NCI-H187 (cell line): Measurements from ENCODE around the gene KRTAP4-8.
"Not testable (repeated sequence)": the region's sequence is repeated elsewhere in the genome, so short reads cannot be mapped to it uniquely, and the experiment has no call there.

Experiments used
- DNase-seq, 2 experiments: peaks; one replicate each; lab custom pipeline; 2025; lab: John Stamatoyannopoulos, UW

The KRTAP4-8 gene

DNA sequence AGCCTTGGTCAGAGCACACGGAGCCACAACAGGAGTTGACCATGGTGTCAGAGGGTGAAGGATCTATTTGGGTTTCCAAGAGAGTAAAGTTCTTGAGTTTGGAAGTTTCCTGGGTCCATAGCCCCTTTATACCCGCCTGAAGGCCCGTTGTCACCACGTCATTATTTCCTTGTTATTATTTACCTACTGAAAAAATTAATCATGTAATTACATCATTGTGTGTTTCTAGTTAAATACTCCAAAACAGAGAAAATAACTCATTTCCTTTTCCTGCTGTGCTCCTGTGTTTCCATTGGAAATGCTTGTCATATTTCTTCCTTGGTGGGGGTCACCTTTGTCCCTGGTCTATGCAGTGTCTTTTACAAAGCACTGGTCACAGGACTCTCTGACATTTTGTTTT lies at the start of gene KRTAP4-8:
KRTAP4-8 (minus strand) TSS at position 101 of the 400 bp plus-strand sequence; CDS start at position 43, 58 bp downstream.
- no peak for DNase-seq

DNA sequence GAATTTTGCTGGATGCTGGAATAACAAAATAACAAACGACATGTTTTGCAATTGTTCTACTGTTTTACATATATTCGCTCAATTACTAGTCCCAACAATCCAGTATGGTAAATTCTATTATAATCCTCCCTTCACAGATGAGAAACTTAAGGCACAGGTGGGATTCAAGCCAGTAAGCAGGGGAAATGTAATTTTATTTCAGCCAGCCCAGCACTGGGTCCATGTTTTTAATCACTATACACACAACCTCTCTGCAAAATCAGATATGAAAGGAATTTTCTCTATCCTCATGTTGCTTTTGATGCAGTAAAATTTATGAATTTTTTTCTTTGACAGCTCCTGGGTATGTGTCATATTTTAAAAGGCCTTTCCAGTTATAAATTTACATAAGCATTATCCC lies 47.3 kb upstream of the KRTAP4-8 start:
- DNase-seq: no peak

DNA sequence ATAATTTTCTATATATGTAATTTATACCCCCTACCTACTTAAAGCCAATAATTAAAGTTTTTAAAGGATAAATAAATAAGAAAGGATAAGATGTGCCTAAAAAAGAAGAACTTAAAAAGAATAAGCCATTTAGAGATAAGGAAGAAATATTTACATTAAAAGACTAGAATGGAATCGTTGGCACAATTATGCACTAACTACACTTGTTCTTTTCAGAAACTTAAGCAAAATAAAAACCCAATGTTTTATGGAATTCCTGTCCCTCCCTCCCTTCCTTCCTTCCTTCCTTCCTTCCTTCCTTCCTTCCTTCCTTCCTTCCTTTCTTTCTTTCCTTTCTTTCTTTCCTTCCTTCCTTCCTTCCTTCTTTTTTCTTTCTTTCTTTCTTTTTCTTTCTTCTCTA lies 46.9 kb upstream of the KRTAP4-8 start:
- DNase-seq: no peak

DNA sequence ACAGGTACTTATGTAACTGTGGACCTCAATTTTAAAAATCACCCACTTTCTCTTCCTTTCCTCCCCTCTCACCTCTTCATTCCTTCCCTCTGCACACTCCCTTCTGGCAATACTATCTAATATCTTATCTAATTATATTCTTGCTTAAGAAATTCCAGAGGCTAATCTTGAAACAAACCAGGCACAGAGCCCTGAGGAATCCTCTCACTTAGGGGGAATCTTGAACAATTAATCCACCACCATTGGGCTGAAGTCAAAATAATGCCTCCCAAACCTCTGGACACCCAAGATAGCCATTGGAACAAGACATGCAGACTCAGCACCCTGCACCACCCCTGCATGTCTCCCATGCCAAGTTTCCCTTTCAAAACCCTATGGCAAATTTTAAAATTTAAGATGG lies 43.4 kb upstream of the KRTAP4-8 start:
- no peak for DNase-seq

DNA sequence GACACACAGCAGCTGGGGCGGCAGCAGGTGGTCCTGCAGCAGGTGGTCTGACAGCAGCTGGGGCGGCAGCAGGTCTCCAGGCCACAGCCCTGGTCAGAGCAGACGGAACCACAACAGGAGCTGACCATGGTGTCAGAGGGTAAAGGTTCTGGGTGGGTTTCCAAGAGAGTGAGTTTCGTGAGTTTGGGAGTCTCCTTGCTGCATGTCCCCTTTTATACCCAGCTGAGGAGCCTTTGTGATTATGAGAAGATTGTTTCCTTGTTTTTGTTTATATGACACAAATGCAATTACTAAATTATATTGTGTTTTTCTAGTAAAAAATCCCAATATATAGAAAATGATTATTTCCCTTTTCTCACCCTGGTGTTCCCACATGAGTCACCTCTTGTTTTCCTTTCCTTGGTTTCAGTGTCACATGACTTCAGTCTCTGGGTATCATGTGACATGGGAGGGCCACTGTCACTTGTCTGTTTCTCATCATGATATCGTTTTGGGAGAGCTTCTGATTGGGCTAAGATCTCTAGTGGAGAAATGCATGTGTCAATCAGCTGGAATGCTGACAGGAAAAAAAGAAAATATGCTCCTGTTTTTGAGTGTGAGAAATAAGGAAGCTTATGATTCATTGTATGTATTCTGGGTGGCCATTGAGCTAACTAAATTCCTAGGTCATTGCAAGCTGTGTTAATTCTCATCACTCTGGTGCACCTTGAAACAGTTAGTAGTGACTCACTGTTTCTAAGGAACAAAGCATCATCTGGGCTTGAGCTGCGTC lies 42.6 kb upstream of the KRTAP4-8 start, which contains the start of gene KRTAP4-6:
KRTAP4-6 (minus strand) TSS at position 185 of the 772 bp plus-strand sequence; CDS start at position 128, 57 bp downstream.
- no peak for DNase-seq

DNA sequence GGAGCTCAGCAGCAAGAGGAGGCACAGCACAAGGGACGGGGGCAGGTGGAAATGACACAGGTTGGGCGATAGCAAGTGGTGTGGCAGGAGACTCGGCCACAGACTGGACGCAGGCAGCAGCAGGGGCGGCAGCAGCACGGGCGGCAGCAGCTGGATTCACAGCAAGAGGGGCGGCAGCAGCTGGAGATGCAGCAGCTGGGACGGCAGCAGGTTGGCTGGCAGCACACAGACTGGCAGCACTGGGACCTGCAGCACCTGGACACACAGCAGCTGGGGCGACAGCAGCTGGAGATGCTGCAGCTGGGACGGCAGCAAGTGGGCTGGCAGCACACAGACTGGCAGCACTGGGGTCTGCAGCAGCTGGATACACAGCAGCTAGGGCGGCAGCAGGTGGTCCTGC lies 41.9 kb upstream of the KRTAP4-8 start:
- DNase-seq: not testable (repeated sequence)

DNA sequence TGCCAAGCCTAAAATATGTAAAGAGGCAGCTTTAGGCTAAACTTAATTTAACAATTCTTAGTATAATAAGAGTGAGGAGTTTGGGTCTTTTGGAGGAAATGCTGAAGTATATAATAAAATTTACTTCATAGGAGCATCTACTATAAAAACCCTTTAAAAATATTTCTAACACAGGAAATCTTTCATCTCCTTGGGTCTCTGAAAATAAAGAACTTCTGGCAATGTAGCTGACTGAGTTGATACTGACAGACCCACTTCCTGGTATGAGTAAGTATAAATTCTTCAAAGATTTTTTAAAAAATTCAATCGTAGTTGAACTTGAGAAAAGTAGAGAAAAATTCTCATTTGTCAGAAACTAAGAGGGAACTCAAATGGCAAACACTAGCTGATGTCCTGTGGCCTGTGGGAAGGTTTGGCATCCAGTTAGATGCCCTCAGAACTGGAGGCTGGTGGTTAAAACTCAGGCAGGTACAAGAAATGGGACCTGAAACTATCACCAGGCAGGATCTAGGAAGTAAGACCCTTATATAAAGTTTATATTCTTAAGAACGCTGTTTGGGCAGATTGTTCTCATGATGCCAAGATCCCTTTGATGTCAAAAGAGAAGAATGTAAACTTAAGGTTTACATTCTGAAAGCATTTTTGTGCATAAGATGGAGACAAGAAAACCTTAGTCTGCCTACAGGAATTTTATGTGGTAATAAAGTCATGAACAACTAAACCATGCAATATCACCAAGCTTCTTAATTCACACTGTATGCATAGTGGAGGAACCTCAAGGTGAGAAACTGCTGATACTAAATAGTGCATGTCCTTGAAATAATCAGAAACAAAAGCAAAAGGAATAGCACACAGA lies 36.2 kb upstream of the KRTAP4-8 start:
- DNase-seq: no peak

DNA sequence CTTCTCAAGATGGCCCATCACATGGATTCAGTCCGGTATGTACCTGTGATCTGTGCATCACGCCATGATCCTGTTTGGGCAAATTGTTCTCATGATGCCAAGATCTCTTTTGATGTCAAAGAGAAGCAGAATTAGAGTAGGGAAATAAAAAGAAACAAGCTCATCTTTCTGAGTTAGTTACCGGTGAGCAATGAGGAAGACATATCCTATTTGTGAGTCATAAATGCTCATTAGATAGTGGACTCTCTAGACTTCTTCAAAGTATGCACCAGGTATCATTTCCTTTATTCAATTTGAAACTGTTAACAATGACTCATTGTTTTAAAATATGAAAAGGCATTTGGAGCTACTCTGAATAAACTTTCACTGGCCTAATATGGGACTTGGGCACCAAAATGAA lies 34.0 kb upstream of the KRTAP4-8 start:
- DNase-seq: no peak

DNA sequence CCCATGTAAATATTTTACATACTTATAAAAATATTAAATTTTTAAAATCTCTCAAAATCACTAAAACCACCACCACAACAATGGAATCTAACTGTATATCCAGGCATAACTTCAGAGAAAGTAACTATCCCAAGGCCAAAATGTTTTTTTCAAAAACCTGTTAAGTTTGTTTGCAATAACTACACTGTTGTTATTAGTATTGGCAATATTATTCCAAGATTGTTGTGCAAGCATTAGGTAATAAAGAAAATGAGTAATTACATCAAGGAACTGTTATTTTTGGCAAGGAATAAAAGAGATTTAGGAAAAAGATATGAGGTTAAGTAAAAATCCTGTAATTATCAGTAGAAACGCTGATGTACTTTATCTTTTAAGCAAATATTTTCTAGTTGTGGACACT lies 29.4 kb upstream of the KRTAP4-8 start:
- DNase-seq: no peak

DNA sequence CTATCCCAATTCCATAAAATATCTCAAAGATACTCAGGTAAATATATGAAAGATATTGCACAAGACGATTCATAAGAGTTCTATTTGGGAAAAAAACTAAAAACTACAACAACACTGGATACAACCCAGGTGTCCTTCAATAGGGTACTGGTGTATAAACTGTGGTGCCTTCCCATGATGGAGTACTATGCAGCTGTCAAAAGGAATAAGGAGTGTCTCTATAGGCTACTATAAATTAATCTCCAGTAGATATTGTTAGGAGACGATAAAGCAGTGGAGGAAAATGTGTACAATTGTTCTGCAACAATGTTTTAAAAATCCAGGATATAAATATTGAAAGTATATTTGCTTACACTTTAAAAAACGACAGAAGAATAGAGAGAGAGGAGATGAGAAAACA lies 28.5 kb upstream of the KRTAP4-8 start:
- DNase-seq: no peak

DNA sequence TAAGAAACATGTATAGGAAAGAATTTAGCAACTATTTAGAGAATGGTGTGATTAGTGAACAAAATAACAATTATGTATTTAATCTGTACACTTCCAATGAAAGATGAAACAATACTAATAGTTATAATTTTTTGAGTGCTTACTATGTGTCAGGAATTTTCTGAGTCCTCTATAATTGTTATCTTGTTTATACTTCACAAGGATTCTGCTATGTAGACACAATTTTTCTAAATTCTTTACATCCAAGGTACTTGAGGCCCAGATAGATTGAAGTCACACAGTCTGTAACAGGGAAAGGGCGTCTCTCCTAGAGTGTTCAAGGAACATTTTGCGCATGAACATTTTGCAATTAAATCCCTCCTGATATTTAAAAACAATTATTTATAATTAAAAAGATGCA lies 27.1 kb upstream of the KRTAP4-8 start:
- DNase-seq: no peak

DNA sequence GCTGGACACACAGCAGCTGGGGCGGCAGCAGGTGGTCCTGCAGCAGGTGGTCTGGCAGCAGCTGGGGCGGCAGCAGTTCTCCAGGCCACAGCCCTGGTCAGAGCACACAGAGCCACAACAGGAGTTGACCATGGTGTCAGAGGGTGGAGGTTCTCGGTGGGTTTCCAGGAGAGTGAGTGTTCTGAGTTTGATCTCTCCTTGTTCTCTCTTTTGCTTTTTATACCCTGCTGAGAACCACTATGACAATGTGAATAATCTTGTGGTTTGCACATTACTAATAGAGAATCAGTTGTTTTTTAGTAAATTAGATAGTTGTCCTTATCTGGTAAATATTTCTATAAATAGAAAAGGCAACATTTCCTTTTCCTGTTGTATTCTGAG lies 26.0 kb upstream of the KRTAP4-8 start, which contains the start of gene KRTAP4-12:
KRTAP4-12 (minus strand) TSS at position 192 of the 381 bp plus-strand sequence; CDS start at position 132, 60 bp downstream.
- DNase-seq: not testable (repeated sequence)

DNA sequence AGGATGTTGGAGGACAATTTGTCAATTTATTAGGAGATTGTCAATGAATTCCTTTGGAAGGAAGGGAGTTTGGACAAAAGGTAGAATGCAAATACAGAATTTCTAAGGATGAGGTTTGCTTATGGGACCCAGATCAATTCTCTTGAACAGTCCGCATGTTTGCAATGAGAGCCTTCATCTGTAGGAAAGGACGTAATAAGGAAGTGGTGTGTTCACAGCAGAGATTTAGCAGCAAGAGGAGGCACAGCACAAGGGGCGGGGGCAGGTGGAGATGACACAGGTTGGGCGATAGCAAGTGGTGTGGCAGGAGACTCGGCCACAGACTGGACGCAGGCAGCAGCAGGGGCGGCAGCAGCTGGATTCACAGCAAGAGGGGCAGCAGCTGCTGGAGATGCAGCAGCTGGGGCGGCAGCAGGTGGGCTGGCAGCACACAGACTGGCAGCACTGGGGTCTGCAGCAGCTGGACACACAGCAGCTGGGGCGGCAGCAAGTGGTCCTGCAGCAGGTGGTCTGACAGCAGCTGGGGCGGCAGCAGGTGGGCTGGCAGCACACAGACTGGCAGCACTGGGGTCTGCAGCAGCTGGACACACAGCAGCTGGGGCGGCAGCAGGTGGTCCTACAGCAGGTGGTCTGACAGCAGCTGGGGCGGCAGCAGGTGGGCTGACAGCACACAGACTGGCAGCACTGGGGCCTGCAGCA lies 25.5 kb upstream of the KRTAP4-8 start:
- not testable (repeated sequence) for DNase-seq

DNA sequence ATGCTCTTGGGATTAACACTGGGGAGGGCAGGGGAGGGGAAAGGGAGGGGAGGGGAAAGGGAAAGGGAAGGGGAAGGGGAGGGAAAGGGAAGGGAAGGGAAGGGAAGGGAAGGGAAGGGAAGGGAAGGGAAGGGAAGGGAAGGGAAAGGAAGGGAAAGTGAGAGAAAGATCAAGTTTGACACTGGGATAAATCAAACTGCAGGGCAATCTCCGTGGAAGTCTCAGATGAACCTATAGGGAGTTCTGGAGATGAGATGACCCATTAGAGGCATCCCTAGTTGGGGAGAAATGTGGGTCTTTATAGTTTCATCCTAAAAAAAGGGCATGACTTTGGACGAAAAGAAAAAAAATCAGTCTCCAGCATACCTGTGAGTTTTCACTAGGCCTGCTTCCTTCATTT lies 23.8 kb upstream of the KRTAP4-8 start:
- no peak for DNase-seq

DNA sequence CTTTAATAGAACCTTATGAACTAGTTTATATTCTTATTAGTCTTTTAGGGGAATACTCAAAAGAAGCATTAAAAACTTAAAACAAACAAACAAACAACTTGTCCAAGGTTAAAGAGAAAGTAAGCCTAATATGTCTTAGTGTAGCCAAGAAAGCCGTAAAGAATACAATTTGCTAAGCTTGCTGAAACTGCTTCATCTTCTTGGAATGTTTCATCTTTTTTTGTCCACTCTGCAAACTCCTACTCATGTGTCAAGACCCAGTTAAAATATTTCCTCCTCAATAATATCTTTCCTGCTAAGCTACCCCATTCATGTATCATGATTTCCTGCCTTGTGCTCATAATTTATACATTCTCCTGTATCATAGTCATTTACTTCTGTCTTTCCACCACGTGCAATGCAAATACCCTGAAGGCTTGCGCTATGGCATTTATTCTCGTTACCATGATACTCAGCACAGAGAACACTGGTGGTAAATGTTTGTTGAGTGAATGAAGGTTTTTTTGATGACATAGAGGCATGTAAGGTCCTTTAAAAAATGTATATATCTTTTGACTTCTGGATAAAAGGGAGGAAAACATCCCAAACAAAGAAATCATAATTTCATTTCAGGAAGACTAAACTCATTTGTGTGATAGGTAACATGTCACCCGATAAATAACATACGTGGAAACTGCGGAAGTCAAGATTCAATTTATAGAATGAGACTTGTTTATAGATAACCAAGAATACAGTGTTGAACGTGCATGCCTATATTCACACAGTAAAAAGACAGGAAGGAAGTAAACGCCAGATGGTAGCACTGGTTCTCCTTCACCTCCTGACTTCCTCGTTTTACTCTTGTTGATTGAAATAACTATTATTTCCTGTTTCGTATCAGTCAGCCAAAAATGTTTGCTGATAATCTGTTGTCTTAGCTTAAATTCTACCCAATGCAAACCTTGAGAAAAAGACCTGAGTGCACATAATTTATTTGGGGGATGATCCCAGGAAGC lies 22.1 kb upstream of the KRTAP4-8 start:
- DNase-seq: not testable (repeated sequence)

DNA sequence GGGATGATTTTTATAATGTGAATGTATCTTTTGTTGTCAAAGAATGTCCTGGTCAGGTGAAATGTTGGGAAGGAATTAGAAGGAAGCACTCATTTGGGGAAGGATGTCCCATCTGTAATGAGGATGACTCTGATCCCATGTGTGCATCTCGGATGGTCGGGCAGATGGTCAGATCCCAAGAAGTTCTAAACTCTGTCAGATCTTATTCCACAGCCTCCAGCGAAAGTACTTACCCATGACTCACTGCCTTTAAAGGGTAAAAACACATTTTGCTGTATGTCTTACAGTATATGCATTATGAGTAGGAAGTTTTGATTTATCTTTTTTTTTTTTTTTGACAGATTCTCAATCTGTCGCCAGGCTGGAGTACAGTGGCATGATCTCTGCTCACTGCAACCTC lies 20.8 kb upstream of the KRTAP4-8 start:
- no peak for DNase-seq

DNA sequence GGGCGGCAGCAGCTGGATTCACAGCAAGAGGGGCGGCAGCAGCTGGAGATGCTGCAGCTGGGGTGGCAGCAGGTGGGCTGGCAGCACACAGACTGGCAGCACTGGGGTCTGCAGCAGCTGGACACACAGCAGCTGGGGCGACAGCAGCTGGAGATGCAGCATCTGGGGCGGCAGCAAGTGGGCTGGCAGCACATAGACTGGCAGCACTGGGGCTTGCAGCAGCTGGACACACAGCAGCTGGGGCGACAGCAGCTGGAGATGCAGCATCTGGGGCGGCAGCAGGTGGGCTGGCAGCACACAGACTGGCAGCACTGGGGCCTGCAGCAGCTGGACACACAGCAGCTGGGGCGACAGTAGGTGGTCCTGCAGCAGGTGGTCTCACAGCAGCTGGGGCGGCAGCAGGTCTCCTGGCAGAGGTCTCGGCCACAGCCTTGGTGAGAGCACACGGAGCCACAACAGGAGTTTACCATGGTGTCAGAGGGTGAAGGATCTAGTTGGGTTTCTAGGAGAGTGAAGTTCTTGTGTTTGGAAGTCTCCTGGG lies 20.0 kb upstream of the KRTAP4-8 start, which contains the start of gene KRTAP4-11:
KRTAP4-11 (minus strand) TSS at position 528 of the 541 bp plus-strand sequence; CDS start at position 470, 58 bp downstream.
- not testable (repeated sequence) for DNase-seq

DNA sequence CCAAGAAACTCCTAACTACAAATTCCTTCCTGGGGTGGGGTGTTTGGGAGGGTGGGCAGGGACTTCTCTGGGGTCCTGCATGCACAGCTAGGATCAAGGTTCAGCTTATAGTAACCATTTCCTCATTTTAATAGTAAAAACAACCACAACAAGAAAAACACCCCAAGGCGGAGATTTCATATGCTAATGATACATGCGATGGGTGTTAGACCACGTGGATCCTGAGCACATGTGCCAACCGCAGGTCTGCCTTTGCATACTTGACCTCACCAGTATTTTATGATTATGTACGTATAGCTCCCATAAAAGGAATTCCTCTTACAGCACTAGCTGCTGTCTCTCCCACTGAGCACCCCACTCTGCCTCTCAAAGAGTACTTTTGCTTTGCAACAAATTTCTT lies 18.4 kb upstream of the KRTAP4-8 start:
- DNase-seq: no peak

DNA sequence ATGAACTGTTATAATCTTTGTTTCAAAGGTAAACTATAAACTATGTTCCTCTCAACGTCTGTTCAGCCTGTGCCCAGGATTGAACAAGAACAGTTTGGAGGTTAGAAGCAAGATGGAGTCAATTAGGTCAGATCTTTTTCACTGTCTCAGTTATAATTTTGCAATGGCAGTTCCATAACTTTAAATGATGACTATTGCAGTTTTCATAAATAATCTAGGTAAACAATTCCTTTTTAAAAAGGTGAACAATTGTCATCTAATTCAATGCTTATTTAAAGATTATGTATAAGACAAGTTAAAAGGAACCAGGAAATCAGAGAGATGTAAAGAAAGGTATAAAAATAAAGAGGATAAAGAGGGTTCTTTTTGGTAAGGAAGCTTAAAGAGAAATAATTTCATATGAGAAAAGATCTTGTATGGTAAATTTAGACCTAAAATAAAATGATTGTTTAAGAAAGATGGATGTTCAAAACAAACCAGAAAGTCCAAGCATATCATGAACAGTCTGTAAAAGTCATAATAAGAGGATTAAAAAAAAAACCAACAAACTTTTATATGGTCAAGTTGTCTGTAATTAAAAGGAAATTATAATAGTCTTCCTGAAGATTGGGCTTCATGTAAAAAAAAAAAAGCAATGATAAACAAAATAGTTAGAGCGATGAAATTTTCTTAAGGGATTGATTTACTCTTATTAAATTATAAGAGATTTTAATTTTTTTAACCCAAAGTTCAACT lies 13.4 kb upstream of the KRTAP4-8 start:
- no peak for DNase-seq
